ENCODE results near the gene KPNA4. TPM values are rescaled to one million over a fixed set of nuclear protein-coding genes. Genes with fewer than 3 reads are reported as not detected.

KPNA4 gene
- total and polyA plus RNA-seq, 3 donors from 2014 or later = 33.1 to 39.6 (median 35.7) TPM

DNA sequence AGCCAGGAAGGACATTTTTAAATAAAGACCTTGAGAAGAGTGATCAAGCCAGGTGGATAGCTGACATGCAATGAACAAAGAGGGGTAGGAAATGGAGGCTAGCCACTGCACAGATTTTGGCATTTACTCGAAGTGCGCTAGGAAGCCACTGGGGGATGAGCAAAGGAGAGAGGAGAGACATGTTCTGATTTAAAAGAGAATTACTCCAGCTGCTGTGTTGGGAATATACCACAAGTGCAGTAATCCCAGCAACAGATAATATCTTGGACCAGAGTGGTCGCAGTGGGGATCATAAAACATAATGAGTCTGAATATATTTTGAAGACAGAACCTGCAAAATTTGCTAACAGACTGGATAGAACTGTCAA is 19.9 kb downstream of the KPNA4 start:
- Histone ChIP-seq H3K4me3 (no peak overlapping the region), H3K27me3 (no peaks in the 10 kb centered on the region), H3K27ac (no peak overlapping the region), H3K9me3 (no peaks in the 10 kb centered on the region), H3K4me1 (no peaks in the 10 kb centered on the region), H3K36me3 (ENCODE audit: low read depth, missing control alignments) (no peaks in the 10 kb centered on the region)
- intact Hi-C loops (cut with DNase I; ENCODE audit: low total_unique reads) = no loop called here
- TF ChIP-seq, protein P1, sequence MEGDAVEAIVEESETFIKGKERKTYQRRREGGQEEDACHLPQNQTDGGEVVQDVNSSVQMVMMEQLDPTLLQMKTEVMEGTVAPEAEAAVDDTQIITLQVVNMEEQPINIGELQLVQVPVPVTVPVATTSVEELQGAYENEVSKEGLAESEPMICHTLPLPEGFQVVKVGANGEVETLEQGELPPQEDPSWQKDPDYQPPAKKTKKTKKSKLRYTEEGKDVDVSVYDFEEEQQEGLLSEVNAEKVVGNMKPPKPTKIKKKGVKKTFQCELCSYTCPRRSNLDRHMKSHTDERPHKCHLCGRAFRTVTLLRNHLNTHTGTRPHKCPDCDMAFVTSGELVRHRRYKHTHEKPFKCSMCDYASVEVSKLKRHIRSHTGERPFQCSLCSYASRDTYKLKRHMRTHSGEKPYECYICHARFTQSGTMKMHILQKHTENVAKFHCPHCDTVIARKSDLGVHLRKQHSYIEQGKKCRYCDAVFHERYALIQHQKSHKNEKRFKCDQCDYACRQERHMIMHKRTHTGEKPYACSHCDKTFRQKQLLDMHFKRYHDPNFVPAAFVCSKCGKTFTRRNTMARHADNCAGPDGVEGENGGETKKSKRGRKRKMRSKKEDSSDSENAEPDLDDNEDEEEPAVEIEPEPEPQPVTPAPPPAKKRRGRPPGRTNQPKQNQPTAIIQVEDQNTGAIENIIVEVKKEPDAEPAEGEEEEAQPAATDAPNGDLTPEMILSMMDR (IDR thresholded peaks at IDR 0.05) = no peak
- 74 to 86% methylated on average over 3 of the region's 3 CpGs for WGBS, 2 donors
- DNase-seq = no peak

DNA sequence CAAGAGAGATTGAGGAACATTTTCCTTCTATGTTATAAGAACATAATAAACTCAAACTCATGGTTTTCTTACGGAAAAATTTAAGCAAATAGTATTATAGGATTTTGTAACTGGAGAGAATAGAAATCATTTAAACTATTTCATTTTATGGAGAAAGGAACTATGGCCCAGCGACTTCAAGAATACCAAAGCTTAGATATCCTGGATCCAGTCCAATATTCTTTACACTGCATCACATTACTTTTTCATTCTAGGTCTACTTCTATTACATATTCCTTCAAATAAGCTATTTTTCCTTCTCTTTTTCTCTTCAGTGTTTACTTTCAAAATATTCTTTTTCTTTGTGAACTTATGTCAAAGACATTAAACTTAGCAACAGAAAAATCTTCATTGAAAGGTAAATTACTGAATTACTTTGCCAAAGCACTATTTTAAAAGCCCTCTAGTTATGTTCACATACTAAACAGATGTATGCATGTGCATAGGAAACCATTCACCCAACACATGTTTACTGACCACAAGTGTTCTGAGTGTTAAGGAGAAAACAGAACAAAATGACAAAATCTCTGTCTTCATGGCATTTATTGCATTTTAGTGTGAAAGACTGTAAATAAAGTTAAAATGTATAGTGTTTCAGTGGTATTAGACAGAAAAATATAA is 20.4 kb downstream of the KPNA4 start:
- TF ChIP-seq, protein P1 (IDR thresholded peaks at IDR 0.05) = no peak
- TF ChIP-seq POLR2A (IDR thresholded peaks at IDR 0.05) = no peak
- 65 to 89% methylated on average over 2 of the region's 2 CpGs for WGBS, 2 donors
- Histone ChIP-seq H3K27ac (no peak overlapping the region), H3K4me3 (no peak overlapping the region), H3K27me3 (no peaks in the 10 kb centered on the region), H3K36me3 (ENCODE audit: low read depth, missing control alignments) (no peaks in the 10 kb centered on the region), H3K4me1 (no peaks in the 10 kb centered on the region), H3K9me3 (no peaks in the 10 kb centered on the region)
- no peak for DNase-seq
- intact Hi-C loops (cut with DNase I; ENCODE audit: low total_unique reads) = no loop called here

DNA sequence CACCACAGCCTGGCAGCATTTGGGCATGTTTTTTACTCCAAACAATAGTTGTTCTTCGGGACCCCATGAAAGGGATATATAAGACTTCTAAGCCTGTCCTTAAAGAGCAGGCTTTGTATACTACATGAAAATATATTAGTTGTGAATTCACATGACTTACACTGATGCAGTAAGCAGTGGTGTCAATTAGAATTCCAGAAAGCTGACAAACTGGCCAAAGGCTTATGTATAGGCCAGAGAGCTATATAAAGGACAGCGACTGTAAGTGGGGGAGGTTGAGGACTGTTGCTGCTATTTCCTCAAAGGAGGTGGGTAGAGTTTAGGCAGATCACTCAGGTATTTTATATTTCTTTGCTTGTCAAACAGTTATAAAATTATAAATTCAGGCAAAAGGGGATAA is 24.8 kb downstream of the KPNA4 start:
- no peak for TF ChIP-seq POLR2A (IDR thresholded peaks at IDR 0.05)
- TF ChIP-seq, protein P1 (IDR thresholded peaks at IDR 0.05) = no peak
- DNase-seq = no peak
- H3K27ac ChIP-seq = no peak overlapping the region
- H3K4me3 ChIP-seq = no peak overlapping the region
- no peaks in the 10 kb centered on the region for H3K36me3 ChIP-seq (ENCODE audit: low read depth, missing control alignments)
- WGBS, 2 donors = 93 to 94% methylated on average over 2 of the region's 2 CpGs
- H3K27me3 ChIP-seq = no peaks in the 10 kb centered on the region
- no peaks in the 10 kb centered on the region for H3K9me3 ChIP-seq
- H3K4me1 ChIP-seq = no peaks in the 10 kb centered on the region
- intact Hi-C loops (cut with DNase I; ENCODE audit: low total_unique reads) = no loop called here

DNA sequence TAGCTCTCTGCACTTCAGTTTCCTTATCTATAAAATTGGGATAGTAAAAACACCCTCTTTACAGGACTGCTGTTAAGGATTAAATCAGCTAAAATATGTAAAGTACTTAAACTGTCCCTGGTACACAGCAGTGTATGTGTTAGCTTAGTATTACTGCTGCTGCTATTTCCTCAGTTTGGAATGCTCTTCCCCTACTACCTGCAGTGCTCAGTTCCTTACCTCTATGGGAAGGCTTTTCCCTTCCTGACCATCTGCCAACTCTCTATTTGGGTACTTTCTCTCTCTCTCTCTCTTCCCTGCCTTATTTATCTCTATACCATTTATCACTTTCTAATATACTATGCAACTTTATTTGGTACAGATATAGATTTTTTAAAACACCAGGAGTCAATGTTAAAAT is 26.5 kb downstream of the KPNA4 start:
- H3K9me3 ChIP-seq = no peaks in the 10 kb centered on the region
- intact Hi-C loops (cut with DNase I; ENCODE audit: low total_unique reads) = no loop called here
- H3K27me3 ChIP-seq = no peaks in the 10 kb centered on the region
- no peaks in the 10 kb centered on the region for H3K36me3 ChIP-seq (ENCODE audit: low read depth, missing control alignments)
- TF ChIP-seq, protein P1 (IDR thresholded peaks at IDR 0.05) = no peak
- no peak for TF ChIP-seq POLR2A (IDR thresholded peaks at IDR 0.05)
- no peak overlapping the region for H3K27ac ChIP-seq
- no peak for DNase-seq
- H3K4me3 ChIP-seq = no peak overlapping the region
- H3K4me1 ChIP-seq = no peaks in the 10 kb centered on the region

DNA sequence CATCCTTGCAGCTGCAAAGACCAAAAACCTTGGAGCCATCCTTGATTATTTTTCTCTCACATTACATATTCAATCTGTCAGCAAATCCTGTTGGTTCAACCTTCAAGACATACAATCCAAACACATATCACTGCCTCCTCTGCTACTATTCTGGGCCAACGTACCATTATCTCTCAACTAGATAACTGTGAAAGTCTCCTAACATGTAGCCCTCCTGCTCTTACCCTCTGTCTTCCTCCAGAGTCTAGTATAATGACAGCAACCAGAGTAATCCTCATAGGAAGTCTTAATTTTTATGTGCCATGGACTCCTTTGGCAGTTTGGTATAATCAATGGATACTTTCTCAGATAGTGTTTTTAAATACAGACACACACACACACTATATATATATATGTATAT is 27.6 kb downstream of the KPNA4 start:
- no peak for DNase-seq
- no peak overlapping the region for H3K27ac ChIP-seq
- no peak for TF ChIP-seq POLR2A (IDR thresholded peaks at IDR 0.05)
- TF ChIP-seq, protein P1 (IDR thresholded peaks at IDR 0.05) = no peak
- intact Hi-C loops (cut with DNase I; ENCODE audit: low total_unique reads) = no loop called here
- 53 to 67% methylated on average over 1 of the region's 1 CpG for WGBS, 2 donors
- H3K4me3 ChIP-seq = no peak overlapping the region
- H3K4me1 ChIP-seq = no peaks in the 10 kb centered on the region
- H3K27me3 ChIP-seq = no peaks in the 10 kb centered on the region
- H3K36me3 ChIP-seq (ENCODE audit: low read depth, missing control alignments) = no peaks in the 10 kb centered on the region
- H3K9me3 ChIP-seq = no peaks in the 10 kb centered on the region

All from testis (tissue), 3 donors.